Lower lobe of right lung (tissue), 2 donors: ENCODE data around the gene RGS13. TPM values are rescaled to one million over a fixed set of nuclear protein-coding genes. Genes with fewer than 3 reads are reported as not detected.

Experiments used
- ATAC-seq, 2 donors: fragments of 200-7000 bp; cut with Tn5 transposase; one replicate each; pipeline ENCODE4 v1.9.1; 2020 to 2022; ENCODE audit warnings: mild to moderate bottlenecking in 2 of 2, moderate library complexity in 2 of 2
- DNase-seq: peaks from one replicate; pipeline ENCODE4 v3.0.0-alpha.2; 2020
- H3K27ac ChIP-seq: fragments of 200-600 bp; one replicate; pipeline ENCODE4 v1.8.0; 2022
- H3K27me3 ChIP-seq: fragments of 200-600 bp; one replicate; pipeline ENCODE4 v1.8.0; 2022; ENCODE audit warnings: low read depth
- H3K36me3 ChIP-seq: fragments of 200-600 bp; one replicate; pipeline ENCODE4 v1.8.0; 2022; ENCODE audit warnings: mild to moderate bottlenecking
- H3K4me1 ChIP-seq: fragments of 200-600 bp; one replicate; pipeline ENCODE4 v1.8.0; 2022
- H3K4me3 ChIP-seq: fragments of 200-600 bp; one replicate; pipeline ENCODE4 v1.8.0; 2022; ENCODE audit warnings: mild to moderate bottlenecking
- H3K9me3 ChIP-seq: fragments of 200-600 bp; one replicate; pipeline ENCODE4 v1.8.0; 2022
- CTCF ChIP-seq: fragments of 200-600 bp; IDR thresholded peaks from one replicate; pipeline ENCODE4 v1.8.0; 2022; ENCODE audit warnings: antibody characterized with exemption, mild to moderate bottlenecking
- intact Hi-C: fragments of 100-400 bp; cut with DNase I; formaldehyde crosslinking; loops from one replicate; pipeline ENCODE4 v1.11.0; 2022
- total RNA-seq: library from RNA; stranded (reverse); fragmentation: NEBNext Ultra II Directional; extraction: Animal tissue kit (Norgen Biotek cat#: 25700); gene quantifications from one replicate; pipeline ENCODE4 v1.2.1, GENCODE V29; 2021
- donor health status: DM: no; HTN: yes; CAD: no; lungs with severe emphysema.

The RGS13 gene
- total RNA-seq, 1 donor from 2014 or later, result 5.0 TPM

GRCh38 chr1:192705510-192705909 is 69.6 kb downstream of the RGS13 start:
- H3K36me3 ChIP-seq, result no peaks in the 10 kb centered on the region
- no peaks in the 10 kb centered on the region for H3K9me3 ChIP-seq
- intact Hi-C loops, result no loop called here
- H3K4me3 ChIP-seq, result no peak overlapping the region
- H3K27ac ChIP-seq, result no peak overlapping the region
- peaks cover 12% of the 10 kb centered on the region for H3K4me1 ChIP-seq
- H3K27me3 ChIP-seq, result no peaks in the 10 kb centered on the region
- no peak for TF ChIP-seq CTCF
- ATAC-seq, result no peak
- no peak for DNase-seq

- intact Hi-C loops, result no loop called here
- Histone ChIP-seq H3K9me3 (no peaks in the 10 kb centered on the region), H3K4me1 (peaks cover 10% of the 10 kb centered on the region), H3K27ac (no peak overlapping the region), H3K4me3 (no peak overlapping the region), H3K27me3 (no peaks in the 10 kb centered on the region), H3K36me3 (no peaks in the 10 kb centered on the region)
- TF ChIP-seq CTCF, result no peak
- ATAC-seq, result no peak
- DNase-seq, result no peak
Observed at GRCh38 chr1:192706936-192707335, 71.0 kb downstream of the RGS13 start.

- Histone ChIP-seq H3K4me1 (no peaks in the 10 kb centered on the region), H3K27me3 (no peaks in the 10 kb centered on the region), H3K27ac (no peak overlapping the region), H3K4me3 (no peak overlapping the region), H3K9me3 (no peaks in the 10 kb centered on the region), H3K36me3 (no peaks in the 10 kb centered on the region)
- TF ChIP-seq CTCF, result no peak
- intact Hi-C loops, result no loop called here
- DNase-seq (no peak), ATAC-seq (no peak)
Observed at GRCh38 chr1:192707978-192708547, 72.1 kb downstream of the RGS13 start.

- DNase-seq, result no peak
Observed at GRCh38 chr1:192709544-192709943, 73.6 kb downstream of the RGS13 start.

More at GRCh38 chr1:192709544-192709943, 73.6 kb downstream of the RGS13 start:
- no peak for TF ChIP-seq CTCF
- no peak overlapping the region for H3K27ac ChIP-seq
- no peak for ATAC-seq
- H3K27me3 ChIP-seq, result no peaks in the 10 kb centered on the region
- intact Hi-C loops, result no loop called here
- H3K4me1 ChIP-seq, result no peaks in the 10 kb centered on the region
- no peak overlapping the region for H3K4me3 ChIP-seq
- no peaks in the 10 kb centered on the region for H3K9me3 ChIP-seq
- no peaks in the 10 kb centered on the region for H3K36me3 ChIP-seq

Other genes starting within 250 kb of the RGS13 start
- 16.3 TPM for gene RGS1, start 60.4 kb upstream of the RGS13 start, total RNA-seq
- gene RGS2, start 172.9 kb downstream of the RGS13 start, total RNA-seq, result 63.8 TPM